Motor neuron (in vitro differentiated cells): Measurements from ENCODE around the gene COQ8B. TPM values are rescaled to one million over a fixed set of nuclear protein-coding genes. Genes with fewer than 3 reads are reported as not detected.

Experiments used
- ATAC-seq, 8 experiments: fragments of 200-7000 bp; cut with Tn5 transposase; replicated peaks in 6 of 8; 2 replicates each; pipeline ENCODE4 v1.8.0; 2021; ENCODE audit warnings: mild to moderate bottlenecking in 8 of 8, moderate library complexity in 8 of 8
- H3K27ac ChIP-seq, 2 donors: fragments of 250-450 bp; sonication (Bioruptor Pico); 2 replicates each; pipeline ENCODE4 v1.9.0; 2021; ENCODE audit warnings: antibody characterized with exemption in 2 of 2, mild to moderate bottlenecking in 2 of 2, moderate library complexity in 1 of 2
- H3K4me1 ChIP-seq, 2 donors: fragments of 250-450 bp; sonication (Bioruptor Pico); replicated peaks in 1 of 2; 2 replicates each; pipeline ENCODE4 v1.6.1; 2021; ENCODE audit warnings: antibody characterized with exemption in 2 of 2, mild to moderate bottlenecking in 2 of 2, moderate library complexity in 1 of 2
- H3K4me3 ChIP-seq, 5 donors: fragments of 250-450 bp; sonication (Bioruptor Pico); 2 replicates each; pipeline ENCODE4 v1.9.0; 2021; ENCODE audit warnings: antibody characterized with exemption in 5 of 5, mild to moderate bottlenecking in 5 of 5, moderate library complexity in 4 of 5
- WGBS, 10 experiments: fragments of 450-650 bp; shearing (Covaris generic); methylation state at CpG; one replicate each; pipeline ENCODE4 v1.0.0; 2022; 5-methylcytosine and 5-hydroxymethylcytosine counted together
- in situ Hi-C, 9 experiments: fragments of 400-800 bp; cut with MboI; loops; one replicate each; pipeline ENCODE4 v1.15.0; 2021; ENCODE audit warnings: low sequenced_read_pairs in 9 of 9, low pct_unique_long_range_greater_than_20kb in 2 of 9; ENCODE audit not compliant: unreplicated experiment in 9 of 9
- total RNA-seq, 8 experiments: library from RNA; unstranded; fragments of 300-600 nt; gene quantifications; 2 replicates each; pipeline versions ENCODE4 v1.2.3 to v1.2.4, GENCODE V29; 2022

The COQ8B gene
- total RNA-seq, 8 experiments from 2014 or later: 27.6 to 53.1 (median 32.8) TPM

GRCh38 chr19:40681039-40681438 is 35.6 kb downstream of the COQ8B start:
- no peak overlapping the region for H3K4me3 ChIP-seq
- in situ Hi-C loops: no loop called here
- 80 to 84% (median 83%) methylated on average over 1 to 3 of the region's 4 CpGs; no CpG with 5 or more reads in 7 of the 10 experiments for WGBS, 10 experiments
- no peak for ATAC-seq
- H3K27ac ChIP-seq: no peak overlapping the region
- no peaks in the 10 kb centered on the region for H3K4me1 ChIP-seq

DNA sequence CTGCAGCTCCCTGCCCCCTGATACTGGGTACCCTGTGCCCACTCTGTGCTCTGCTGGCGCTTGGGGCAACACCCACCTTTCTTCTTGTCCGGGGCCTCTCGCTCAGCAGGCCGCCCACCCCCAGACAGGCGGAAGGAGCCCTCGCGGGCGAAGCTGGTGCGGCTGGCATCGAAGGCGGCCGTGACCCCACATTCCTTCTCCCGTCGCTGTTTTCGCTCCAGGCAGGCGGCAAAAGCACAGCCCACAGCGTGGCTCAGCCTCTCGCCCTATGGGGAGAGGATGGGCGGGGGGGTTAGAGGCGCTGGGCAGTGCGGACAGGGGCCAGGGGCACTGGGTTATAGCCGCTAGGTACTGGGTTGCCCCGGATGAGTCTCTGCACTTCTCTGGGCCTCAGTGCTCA is 39.5 kb downstream of the COQ8B start:
- whole genome bisulfite sequencing, 10 experiments: 90 to 100% (median 100%) methylated on average over 1 to 4 of the region's 23 CpGs; no CpG with 5 or more reads in 7 of the 10 experiments
- ATAC-seq: no peak
- Histone ChIP-seq H3K27ac (no peak overlapping the region), H3K4me1 (no peaks in the 10 kb centered on the region), H3K4me3 (no peak overlapping the region)
- in situ Hi-C loops: no loop called here

- in situ Hi-C loops: loop anchor here in 6 of 9 experiments (25.0 kb wide), 2 partner anchors 138 to 588 kb away; partner anchors contain the start of gene HNRNPUL1 (in 5 of the 6)
- no peak overlapping the region for H3K27ac ChIP-seq
Observed at GRCh38 chr19:40674291-40674690, 42.4 kb downstream of the COQ8B start.

GRCh38 chr19:40673397-40673796 is 43.3 kb downstream of the COQ8B start:
- 85 to 100% (median 90%) methylated on average over 2 to 4 of the region's 11 CpGs; no CpG with 5 or more reads in 7 of the 10 experiments for WGBS, 10 experiments
- in situ Hi-C loops: loop anchor here in 6 of 9 experiments (25.0 kb wide), 2 partner anchors 139 to 589 kb away; partner anchors contain the start of gene HNRNPUL1 (in 5 of the 6)
- H3K4me1 ChIP-seq: no peaks in the 10 kb centered on the region
- no peak overlapping the region for H3K4me3 ChIP-seq
- H3K27ac ChIP-seq: no peak overlapping the region
- no peak for ATAC-seq

More at GRCh38 chr19:40674291-40674690, 42.4 kb downstream of the COQ8B start:
- Histone ChIP-seq H3K4me1 (no peaks in the 10 kb centered on the region), H3K4me3 (no peak overlapping the region)
- 60 to 100% methylated on average over 1 to 2 of the region's 3 CpGs; no CpG with 5 or more reads in 8 of the 10 experiments for WGBS, 10 experiments
- peak in 2 of 8 experiments; percentile 31 to 72 for ATAC-seq

- in situ Hi-C loops: loop anchor here in 6 of 9 experiments (25.0 kb wide), 2 partner anchors 140 to 590 kb away; partner anchors contain the start of gene HNRNPUL1 (in 5 of the 6)
- ATAC-seq: no peak
- no peak overlapping the region for H3K27ac ChIP-seq
- no peak overlapping the region for H3K4me3 ChIP-seq
- H3K4me1 ChIP-seq: no peaks in the 10 kb centered on the region
- WGBS, 10 experiments: 77 to 100% (median 92%) methylated on average over 2 to 7 of the region's 7 CpGs; no CpG with 5 or more reads in 2 of the 10 experiments
Observed at GRCh38 chr19:40672573-40673299, 44.0 kb downstream of the COQ8B start.

DNA sequence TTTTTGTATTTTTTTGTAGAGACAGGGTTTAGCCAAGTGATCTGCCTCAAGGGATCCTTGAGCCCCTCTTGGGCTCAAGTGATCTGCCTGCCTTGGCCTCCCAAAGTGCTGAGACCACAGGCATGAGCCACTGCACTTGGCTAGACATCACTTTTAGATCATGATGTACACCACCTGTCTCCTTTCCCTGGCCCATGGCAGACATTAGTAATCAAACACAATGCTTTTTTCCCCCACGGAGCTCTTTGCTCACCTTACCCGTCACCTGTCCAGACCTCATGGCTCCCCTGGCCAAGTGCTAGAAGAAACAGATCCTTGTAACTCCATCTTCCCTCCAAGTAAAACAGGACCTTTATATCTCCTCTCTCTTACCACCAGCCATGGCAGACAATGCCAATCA is 44.6 kb downstream of the COQ8B start:
- in situ Hi-C loops: loop anchor here in 6 of 9 experiments (25.0 kb wide), 2 partner anchors 140 to 590 kb away; partner anchors contain the start of gene HNRNPUL1 (in 5 of the 6)
- WGBS, 10 experiments: 75 to 100% (median 93%) methylated on average over 1 to 2 of the region's 2 CpGs; no CpG with 5 or more reads in 6 of the 10 experiments
- no peak overlapping the region for H3K27ac ChIP-seq

DNA sequence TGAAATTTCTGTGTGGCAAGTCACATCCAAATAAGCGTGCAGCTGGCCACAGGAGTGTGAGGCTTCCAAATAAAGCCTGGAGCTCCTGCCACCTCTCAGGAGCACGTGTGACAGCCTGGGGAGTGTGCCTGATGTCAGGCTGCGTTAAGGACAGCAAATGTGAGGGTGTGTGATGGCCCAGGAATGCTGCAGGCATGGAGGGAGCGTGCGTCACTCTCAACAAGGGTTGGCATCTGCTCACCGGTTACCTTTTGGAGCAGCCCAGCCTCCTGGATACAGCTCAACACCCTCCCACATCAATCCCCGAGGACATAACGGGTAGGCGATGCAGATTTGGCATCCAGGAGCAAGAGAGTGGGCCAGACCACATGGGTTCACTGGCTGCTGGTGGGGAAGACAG is 45.3 kb downstream of the COQ8B start:
- no peak overlapping the region for H3K27ac ChIP-seq
- in situ Hi-C loops: loop anchor here in 6 of 9 experiments (25.0 kb wide), 2 partner anchors 141 to 591 kb away; partner anchors contain the start of gene HNRNPUL1 (in 5 of the 6)
- ATAC-seq: no peak
- H3K4me1 ChIP-seq: no peaks in the 10 kb centered on the region
- WGBS, 10 experiments: 88 to 100% (median 100%) methylated on average over 2 to 6 of the region's 9 CpGs; no CpG with 5 or more reads in 7 of the 10 experiments
- H3K4me3 ChIP-seq: no peak overlapping the region

More for the DNA sequence above, 44.6 kb downstream of the COQ8B start:
- Histone ChIP-seq H3K4me3 (no peak overlapping the region), H3K4me1 (no peaks in the 10 kb centered on the region)
- no peak for ATAC-seq

DNA sequence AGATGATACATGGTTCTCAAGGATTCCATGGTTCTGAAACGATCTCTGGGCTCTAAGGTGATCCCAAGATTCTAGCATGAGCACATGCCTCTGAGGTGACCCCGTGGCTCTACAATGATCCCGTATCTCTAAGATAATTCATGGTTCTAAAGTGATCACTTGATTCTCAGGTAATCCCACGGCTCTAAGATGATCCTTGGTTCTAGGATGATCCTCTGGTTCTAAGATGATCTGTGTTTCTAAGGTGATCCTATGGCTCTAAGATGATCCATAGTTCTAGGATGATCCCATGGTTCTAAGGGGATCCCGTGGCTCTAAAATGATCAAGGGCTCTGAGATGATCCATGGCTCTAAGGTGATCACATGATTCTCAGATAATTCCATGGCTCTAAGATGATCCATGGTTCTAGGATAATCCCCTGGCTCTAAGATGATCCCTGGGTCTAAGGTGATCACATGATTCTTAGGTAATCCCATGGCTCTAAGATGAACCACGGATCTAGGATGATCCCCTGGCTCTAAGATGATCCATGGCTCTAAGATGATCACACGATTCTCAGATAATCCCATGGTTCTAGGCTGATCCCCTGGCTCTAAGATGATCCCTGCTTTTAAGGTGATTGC is 47.6 kb downstream of the COQ8B start:
- 72 to 100% (median 90%) methylated on average over 1 to 6 of the region's 7 CpGs for WGBS, 10 experiments
- ATAC-seq: no peak

GRCh38 chr19:40667602-40668001 is 49.1 kb downstream of the COQ8B start:
- peaks cover 4 to 7% of the 10 kb centered on the region in 2 donors for H3K4me1 ChIP-seq
- H3K4me3 ChIP-seq: no peak overlapping the region
- H3K27ac ChIP-seq: no peak overlapping the region
- in situ Hi-C loops: loop anchor here in 6 of 9 experiments (25.0 kb wide), 2 partner anchors 145 to 595 kb away; partner anchors contain the start of gene HNRNPUL1 (in 5 of the 6)
- WGBS, 10 experiments: no CpG with 5 or more reads among the region's 14 CpGs
- no peak for ATAC-seq

More for the DNA sequence above, 47.6 kb downstream of the COQ8B start:
- in situ Hi-C loops: loop anchor here in 6 of 9 experiments (25.0 kb wide), 2 partner anchors 143 to 593 kb away; partner anchors contain the start of gene HNRNPUL1 (in 5 of the 6)
- no peak overlapping the region for H3K27ac ChIP-seq
- no peak overlapping the region for H3K4me3 ChIP-seq
- peaks cover 0 to under 1% of the 10 kb centered on the region in 2 donors for H3K4me1 ChIP-seq

- WGBS, 10 experiments: 95% methylated on average over 3 of the region's 14 CpGs; no CpG with 5 or more reads in 9 of the 10 experiments
- peaks cover 4 to 7% of the 10 kb centered on the region in 2 donors for H3K4me1 ChIP-seq
- in situ Hi-C loops: loop anchor here in 6 of 9 experiments (25.0 kb wide), 2 partner anchors 145 to 595 kb away; partner anchors contain the start of gene HNRNPUL1 (in 5 of the 6)
Observed at GRCh38 chr19:40666803-40667438, 49.8 kb downstream of the COQ8B start.

DNA sequence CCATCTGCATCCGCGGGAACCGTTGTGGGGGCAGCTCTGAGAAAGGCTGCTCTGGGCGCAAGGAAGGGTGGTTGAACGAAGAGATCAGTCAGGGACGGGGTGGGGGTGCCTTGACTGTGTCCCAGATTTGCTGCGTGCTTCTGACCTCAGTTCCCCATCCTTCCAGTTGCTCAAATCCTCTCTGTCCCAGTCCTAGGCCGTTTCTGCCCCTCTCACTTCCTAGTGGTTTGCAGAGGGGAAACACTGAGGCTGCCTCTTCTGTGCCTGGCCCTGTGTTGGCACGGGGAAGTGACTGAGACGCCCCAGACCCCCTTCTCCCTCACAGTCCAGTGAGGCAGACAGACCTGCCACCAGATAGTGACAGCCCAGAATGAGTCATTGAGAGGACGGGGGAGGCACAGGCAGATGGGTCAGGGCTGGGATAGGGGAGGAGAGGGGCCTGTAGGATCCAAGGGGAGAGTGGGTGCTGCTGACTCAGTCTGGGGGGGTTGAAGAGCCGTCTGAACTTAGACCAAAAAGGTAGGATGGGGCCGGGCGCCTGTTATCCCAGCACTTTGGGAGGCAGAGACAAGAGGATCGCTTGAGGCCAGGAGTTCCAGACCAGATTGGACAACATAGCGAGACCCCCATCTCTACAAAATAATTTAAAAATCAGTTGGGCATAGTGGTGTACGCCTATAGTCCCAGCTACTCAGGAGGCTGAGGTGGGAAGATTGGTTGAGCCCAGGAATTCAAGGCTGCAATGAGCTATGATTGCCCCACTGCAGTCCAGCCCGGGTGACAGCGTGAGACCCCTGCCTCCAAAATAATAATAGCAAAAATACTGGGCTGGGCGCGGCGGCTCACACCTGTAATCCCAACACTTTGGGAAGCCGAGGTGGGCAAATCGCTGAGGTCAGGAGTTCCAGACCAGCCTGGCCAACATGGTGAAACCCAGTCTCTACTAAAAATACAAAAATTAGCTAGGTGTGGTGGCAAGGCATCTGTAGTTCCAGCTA is 52.7 kb downstream of the COQ8B start:
- Histone ChIP-seq H3K27ac (peak overlapping the region; percentile 16 to 70), H3K4me3 (peak overlapping the region; percentile 41 to 73 (median 55)), H3K4me1 (peaks cover 4 to 7% of the 10 kb centered on the region in 2 donors)
- peak; percentile 0 to 37 (median 26) for ATAC-seq
- in situ Hi-C loops: loop anchor here in 6 of 9 experiments (25.0 kb wide), 2 partner anchors 148 to 598 kb away; partner anchors contain the start of gene HNRNPUL1 (in 5 of the 6)
- WGBS, 10 experiments: 0 to 93% (median 74%) methylated on average over 2 to 11 of the region's 24 CpGs; no CpG with 5 or more reads in 4 of the 10 experiments

More at GRCh38 chr19:40666803-40667438, 49.8 kb downstream of the COQ8B start:
- H3K27ac ChIP-seq: no peak overlapping the region
- ATAC-seq: no peak
- no peak overlapping the region for H3K4me3 ChIP-seq
